PC-3 (cell line): Measurements from ENCODE around the gene SLC15A5. TPM values are rescaled to one million over a fixed set of nuclear protein-coding genes. Genes with fewer than 3 reads are reported as not detected.

ENCODE experiments used
- ATAC-seq: fragments of 200-7000 bp; cut with Tn5 transposase; 2 replicates; pipeline ENCODE4 v1.9.1; 2020; ENCODE audit warnings: mild to moderate bottlenecking, moderate library complexity
- BruUV-seq: library from RNA; stranded (reverse); fragments of 400-500 nt; replicated peaks from 2 replicates; lab custom pipeline; 2021; lab: Mats Ljungman, UMichigan
- CTCF ChIA-PET: fragments of 300-600 bp; sonication (Branson Sonifier 250); formaldehyde crosslinking; loops from one replicate; lab custom pipeline; 2022; ENCODE audit warnings: antibody characterized with exemption; lab: Charles Lee
- POLR2A ChIA-PET: fragments of 300-600 bp; sonication (Branson Sonifier 250); formaldehyde crosslinking; loops from one replicate; lab custom pipeline; 2022; ENCODE audit warnings: antibody characterized with exemption; ENCODE audit not compliant: unreplicated experiment; lab: Charles Lee
- DNase-seq: peaks from one replicate; pipeline ENCODE4 v3.0.0-alpha.2; 2015
- H2AFZ ChIP-seq: fragments of 300-600 bp; sonication (generic); 2 replicates; pipeline ENCODE4 v1.6.0; 2016; ENCODE audit warnings: antibody characterized with exemption, low read length
- H3F3A ChIP-seq: fragments of 300-600 bp; sonication (generic); one replicate; pipeline ENCODE4 v1.6.0; 2017; ENCODE audit warnings: antibody characterized with exemption, low read length, control low read depth, mild to moderate bottlenecking; ENCODE audit not compliant: unreplicated experiment
- H3K27ac ChIP-seq: fragments of 300-600 bp; sonication (generic); 2 replicates; pipeline ENCODE4 v1.5.1; 2016; ENCODE audit warnings: mild to moderate bottlenecking, low read length
- H3K27me3 ChIP-seq: fragments of 300-600 bp; sonication (generic); 2 replicates; pipeline ENCODE4 v1.6.1; 2016; ENCODE audit warnings: low read length, mixed read lengths
- H3K36me3 ChIP-seq: fragments of 300-600 bp; sonication (generic); 2 replicates; pipeline ENCODE4 v1.6.1; 2016; ENCODE audit warnings: low read depth, mixed run types, low read length, mixed read lengths
- H3K4me1 ChIP-seq: fragments of 300-600 bp; sonication (generic); 2 replicates; pipeline ENCODE4 v1.5.1; 2016; ENCODE audit warnings: low read length; ENCODE audit not compliant: insufficient read depth
- H3K4me2 ChIP-seq: fragments of 300-600 bp; sonication (generic); 2 replicates; pipeline ENCODE4 v1.6.0; 2016; ENCODE audit warnings: low read length
- H3K4me3 ChIP-seq: fragments of 300-600 bp; sonication (generic); 2 replicates; pipeline ENCODE4 v1.5.1; 2016; ENCODE audit warnings: mild to moderate bottlenecking, low read length, mixed read lengths
- H3K79me2 ChIP-seq: fragments of 300-600 bp; sonication (generic); 2 replicates; pipeline ENCODE4 v1.6.1; 2017; ENCODE audit warnings: low read length, mixed read lengths
- H3K9ac ChIP-seq: fragments of 300-600 bp; sonication (generic); 2 replicates; pipeline ENCODE4 v1.6.0; 2016; ENCODE audit warnings: mild to moderate bottlenecking, low read length
- H3K9me2 ChIP-seq: fragments of 300-600 bp; sonication (generic); replicated peaks from 2 replicates; pipeline ENCODE4 v1.6.1; 2016; ENCODE audit warnings: mixed run types, low read length, mixed read lengths
- H3K9me3 ChIP-seq: fragments of 300-600 bp; sonication (generic); 2 replicates; pipeline ENCODE4 v1.6.1; 2016; ENCODE audit warnings: low read length, mixed read lengths
- H4K20me1 ChIP-seq: fragments of 300-600 bp; sonication (generic); 2 replicates; pipeline ENCODE4 v1.6.1; 2016; ENCODE audit warnings: low read length, mixed read lengths
- CTCF ChIP-seq: fragments of 300-600 bp; sonication (generic); conservative IDR thresholded peaks from 2 replicates; pipeline ENCODE4 v1.5.1; 2017; ENCODE audit warnings: antibody characterized with exemption, low read depth, mild to moderate bottlenecking, low read length
- EZH2 ChIP-seq: fragments of 300-600 bp; sonication (generic); IDR thresholded peaks from one replicate; pipeline ENCODE4 v1.6.1; 2017; ENCODE audit warnings: antibody characterized with exemption, mild to moderate bottlenecking, low read length; ENCODE audit not compliant: unreplicated experiment
- EZH2phosphoT487 ChIP-seq: fragments of 300-600 bp; sonication (generic); IDR thresholded peaks from 2 replicates; pipeline ENCODE4 v1.6.1; 2018; ENCODE audit warnings: mild to moderate bottlenecking, antibody characterized with exemption, low read length, borderline replicate concordance
- intact Hi-C: fragments of 100-400 bp; cut with micrococcal nuclease; formaldehyde crosslinking; loops from 2 replicates; pipeline ENCODE4 v1.9.0; 2023
- total RNA-seq: library from RNA; depleted of rRNA; stranded (reverse); fragments of >200 nt; gene quantifications from 2 replicates; pipeline ENCODE4 v1.2.3, GENCODE V29; 2014

Gene SLC15A5
- total RNA-seq, 1 experiment from 2014 or later = not detected

DNA sequence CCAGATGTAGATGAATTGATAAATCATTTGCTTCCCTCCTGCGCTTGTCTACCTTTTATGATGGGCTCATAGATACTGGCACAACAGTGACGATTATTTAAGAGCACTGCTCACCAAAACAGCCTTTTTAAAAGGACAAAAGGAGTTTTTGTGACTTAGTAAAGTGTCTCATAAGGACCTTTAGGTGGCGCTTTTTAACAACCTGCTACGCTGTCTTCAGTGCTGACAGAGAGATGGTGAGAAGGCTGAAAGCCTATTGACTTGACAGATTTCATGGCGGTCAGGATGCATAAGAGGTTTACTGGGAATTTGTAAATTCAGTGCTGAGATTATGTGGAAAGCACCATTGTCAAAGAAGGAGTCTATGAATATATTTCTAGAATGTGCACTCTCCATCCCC is 87.6 kb downstream of the SLC15A5 start:
- intact Hi-C loops = loop anchor here (1.0 kb wide), 1 partner anchor 170 kb away; no protein-coding TSS in a partner anchor
- H3K9me3 ChIP-seq = no peaks in the 10 kb centered on the region
- DNase-seq (peak; percentile 68), ATAC-seq (peak; percentile 78)
- H3K27me3 ChIP-seq = no peaks in the 10 kb centered on the region
- TF ChIP-seq EZH2phosphoT487 (no peak), EZH2 (no peak), CTCF (peak; percentile 73)
- H3K27ac ChIP-seq = no peak overlapping the region
- H3K4me1 ChIP-seq = no peaks in the 10 kb centered on the region
- H3K4me2 ChIP-seq = peak overlapping the region; percentile 53; the same call in 1 of the 2 replicates
- H3K9ac ChIP-seq = no peak overlapping the region
- H3F3A ChIP-seq = no peaks in the 10 kb centered on the region
- 0 out of 2 replicates have a peak overlapping the region, but pooled peaks have one; percentile 50 for H2AFZ ChIP-seq
- no peaks in the 10 kb centered on the region for H3K9me2 ChIP-seq
- no TSS peak for BruUV-seq
- no peak overlapping the region for H3K4me3 ChIP-seq
- ChIA-PET POLR2A (no interaction called here), CTCF (no interaction called here)
- H4K20me1 ChIP-seq = no peaks in the 10 kb centered on the region
- H3K79me2 ChIP-seq = no peaks in the 10 kb centered on the region
- H3K36me3 ChIP-seq = no peaks in the 10 kb centered on the region

DNA sequence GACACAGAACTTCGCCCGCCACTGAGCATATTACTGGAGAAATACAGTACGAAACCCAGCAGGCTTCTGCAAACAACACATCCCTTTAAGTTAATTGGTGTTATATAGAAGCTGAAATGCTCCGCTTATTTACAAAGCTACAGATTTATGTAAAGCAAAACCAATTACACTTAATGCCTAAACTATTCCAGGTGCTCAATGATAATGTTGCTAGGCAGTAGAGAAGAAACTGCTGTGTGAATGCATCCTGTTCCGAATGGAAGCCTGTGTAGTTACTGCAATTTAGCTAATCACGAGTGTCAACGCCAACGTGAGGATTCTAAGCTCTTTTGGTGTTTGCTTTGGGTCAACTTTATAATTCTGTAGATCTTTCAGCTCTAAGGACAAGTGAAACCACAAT is 89.8 kb downstream of the SLC15A5 start:
- no peaks in the 10 kb centered on the region for H3F3A ChIP-seq
- no peaks in the 10 kb centered on the region for H4K20me1 ChIP-seq
- no peaks in the 10 kb centered on the region for H3K9me3 ChIP-seq
- TF ChIP-seq CTCF = no peak
- no peak for TF ChIP-seq EZH2phosphoT487
- TF ChIP-seq EZH2 = no peak
- H3K36me3 ChIP-seq = no peaks in the 10 kb centered on the region
- H3K4me1 ChIP-seq = no peaks in the 10 kb centered on the region
- H3K27me3 ChIP-seq = no peaks in the 10 kb centered on the region
- CTCF ChIA-PET = interaction anchor here (0.6 kb wide), 1 partner anchor 198 kb away, joined by 3 read pairs; no protein-coding TSS in a partner anchor
- no peak overlapping the region for H3K27ac ChIP-seq
- H3K9me2 ChIP-seq = no peaks in the 10 kb centered on the region
- no peak overlapping the region for H3K4me2 ChIP-seq
- no peak overlapping the region for H2AFZ ChIP-seq
- POLR2A ChIA-PET = no interaction called here
- H3K4me3 ChIP-seq = no peak overlapping the region
- H3K79me2 ChIP-seq = no peaks in the 10 kb centered on the region
- no TSS peak for BruUV-seq
- H3K9ac ChIP-seq = no peak overlapping the region
- intact Hi-C loops = no loop called here
- DNase-seq (no peak), ATAC-seq (no peak)

GRCh38 chr12:16184681-16185080 is 92.8 kb downstream of the SLC15A5 start:
- Histone ChIP-seq H4K20me1 (no peaks in the 10 kb centered on the region), H3K36me3 (no peaks in the 10 kb centered on the region), H3K79me2 (no peaks in the 10 kb centered on the region), H3K9ac (no peak overlapping the region), H3K27ac (no peak overlapping the region), H3F3A (no peaks in the 10 kb centered on the region), H3K4me1 (no peaks in the 10 kb centered on the region), H3K27me3 (no peaks in the 10 kb centered on the region), H3K4me2 (no peak overlapping the region), H3K9me3 (no peaks in the 10 kb centered on the region), H2AFZ (no peak overlapping the region), H3K4me3 (no peak overlapping the region), H3K9me2 (no peaks in the 10 kb centered on the region)
- ATAC-seq (no peak), DNase-seq (no peak)
- no TSS peak for BruUV-seq
- CTCF ChIA-PET = no interaction called here
- no peak for TF ChIP-seq CTCF
- no peak for TF ChIP-seq EZH2
- no peak for TF ChIP-seq EZH2phosphoT487
- intact Hi-C loops = no loop called here
- POLR2A ChIA-PET = no interaction called here
